Measurements from ENCODE around the gene C1QTNF4. TPM values are rescaled to one million over a fixed set of nuclear protein-coding genes. Genes with fewer than 3 reads are reported as not detected.

C1QTNF4 gene
- total and polyA plus RNA-seq, 2 of the 13 experiments (the other 11 are each of a cell fraction or from before 2014, with no cell fraction given), result not detected

DNA sequence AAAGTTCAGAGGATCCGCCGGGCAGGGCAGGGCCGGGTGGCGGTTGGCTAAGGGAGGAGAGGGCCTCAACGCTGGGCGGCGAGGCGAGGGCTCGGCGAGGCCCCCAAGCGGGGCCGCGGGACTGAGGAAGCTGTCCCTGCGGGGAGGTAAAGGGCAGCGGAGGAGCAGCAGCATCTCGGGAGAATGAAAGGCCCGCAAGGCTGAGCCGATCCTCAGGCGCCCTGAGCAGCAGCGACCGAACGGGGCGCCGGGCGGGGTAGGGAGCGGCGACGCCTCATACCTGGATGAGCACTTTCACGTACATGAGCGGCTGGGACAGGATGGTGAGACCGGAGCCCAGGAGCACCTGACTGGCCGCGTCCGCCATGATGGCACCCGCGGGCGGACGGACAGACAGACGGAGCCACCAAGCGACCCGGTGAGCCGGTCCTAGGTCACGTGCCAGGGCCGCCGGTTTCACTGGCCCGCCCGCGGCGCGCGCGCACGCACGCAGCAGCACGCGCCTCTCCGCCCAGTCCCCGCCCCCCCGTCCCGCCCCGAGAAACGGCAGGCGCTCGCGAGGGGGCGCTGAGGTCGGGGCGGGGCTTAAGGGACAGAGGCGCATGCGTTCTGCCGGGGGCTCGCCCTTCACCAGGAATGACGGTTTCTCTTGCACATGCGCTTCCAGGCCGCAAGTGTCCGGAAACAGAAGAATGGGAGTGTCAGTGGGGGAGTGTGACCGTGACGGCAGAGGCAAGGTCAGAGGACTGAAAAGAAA, 48.1 kb upstream of the C1QTNF4 start, which contains the start of gene MTCH2 (continued):
- peak; percentile 85 for TF ChIP-seq ZBTB25 (CRISPR knock-in tag; IDR thresholded peaks at IDR 0.05)
- TF ChIP-seq, protein P1, sequence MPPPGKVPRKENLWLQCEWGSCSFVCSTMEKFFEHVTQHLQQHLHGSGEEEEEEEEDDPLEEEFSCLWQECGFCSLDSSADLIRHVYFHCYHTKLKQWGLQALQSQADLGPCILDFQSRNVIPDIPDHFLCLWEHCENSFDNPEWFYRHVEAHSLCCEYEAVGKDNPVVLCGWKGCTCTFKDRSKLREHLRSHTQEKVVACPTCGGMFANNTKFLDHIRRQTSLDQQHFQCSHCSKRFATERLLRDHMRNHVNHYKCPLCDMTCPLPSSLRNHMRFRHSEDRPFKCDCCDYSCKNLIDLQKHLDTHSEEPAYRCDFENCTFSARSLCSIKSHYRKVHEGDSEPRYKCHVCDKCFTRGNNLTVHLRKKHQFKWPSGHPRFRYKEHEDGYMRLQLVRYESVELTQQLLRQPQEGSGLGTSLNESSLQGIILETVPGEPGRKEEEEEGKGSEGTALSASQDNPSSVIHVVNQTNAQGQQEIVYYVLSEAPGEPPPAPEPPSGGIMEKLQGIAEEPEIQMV (CRISPR knock-in tag; IDR thresholded peaks at IDR 0.05; ENCODE audit: low read depth), result peak; percentile 61; the same call in 1 of the 2 replicates
- peak; percentile 44; the same call in 1 of the 2 replicates for TF ChIP-seq HMG20A (CRISPR knock-in tag; IDR thresholded peaks at IDR 0.05; ENCODE audit: borderline replicate concordance)
- peak; percentile 54; the same call in 1 of the 2 replicates for TF ChIP-seq PRDM15 (CRISPR knock-in tag; IDR thresholded peaks at IDR 0.05)
- TF ChIP-seq ZNF234 (CRISPR knock-in tag; conservative IDR thresholded peaks at IDR 0.05), result peak; percentile 86
- peak; percentile 94 for TF ChIP-seq IKZF5 (CRISPR knock-in tag; IDR thresholded peaks at IDR 0.05)
- peak; percentile 41; the same call in 1 of the 2 replicates for TF ChIP-seq HDAC2 (CRISPR knock-in tag; IDR thresholded peaks at IDR 0.05)
- TF ChIP-seq PPARG (CRISPR knock-in tag; conservative IDR thresholded peaks at IDR 0.05), result peak; percentile 68
- no peak; the same call in 1 of the 2 replicates for TF ChIP-seq SOX13 (IDR thresholded peaks at IDR 0.05)
- TF ChIP-seq SOX13 (CRISPR knock-in tag; conservative IDR thresholded peaks at IDR 0.05 in 1 of 2, IDR thresholded peaks at IDR 0.05 in 1 of 2), result peak in 1 of 2 experiments; percentile 22; a peak in 2 of 4 replicates
- no peak for TF ChIP-seq ZNF83 (CRISPR knock-in tag; IDR thresholded peaks at IDR 0.05; ENCODE audit: borderline replicate concordance)
- TF ChIP-seq NCOR1 (IDR thresholded peaks at IDR 0.05; ENCODE audit: borderline replicate concordance, low read length), result peak; percentile 41; the same call in 1 of the 2 replicates
- TF ChIP-seq NFYB (CRISPR knock-in tag; IDR thresholded peaks at IDR 0.05), result peak; percentile 60
- no peak; the same call in 1 of the 2 replicates for TF ChIP-seq HBP1 (CRISPR knock-in tag; IDR thresholded peaks at IDR 0.05; ENCODE audit: low read depth)
- 0 out of 2 replicates have a peak, but pooled peaks have one; percentile 79 for TF ChIP-seq REPIN1 (CRISPR knock-in tag; IDR thresholded peaks at IDR 0.05; ENCODE audit: borderline replicate concordance, low read depth)
- TF ChIP-seq POLR2G (IDR thresholded peaks at IDR 0.05; ENCODE audit: low read depth, low read length), result peak; percentile 97
- TF ChIP-seq NFATC3 (CRISPR knock-in tag; IDR thresholded peaks at IDR 0.05), result no peak
